ENCODE data around the gene GPC5.

Gene GPC5

GRCh38 chr13:91684746-91685145 is 286.3 kb downstream of the GPC5 start:
- Histone ChIP-seq H3K27me3 (ENCODE audit: control insufficient read depth, insufficient read depth, low read length) (no peaks in the 10 kb centered on the region), H3K9me3 (ENCODE audit: control insufficient read depth, insufficient read depth, low read depth, low read length) (no peaks in the 10 kb centered on the region), H3K27ac (ENCODE audit: low read depth, low read length) (no peak overlapping the region), H3K4me1 (ENCODE audit: control insufficient read depth, insufficient read depth, low read length) (no peaks in the 10 kb centered on the region), H3K4me3 (ENCODE audit: low read depth, low read length) (no peak overlapping the region), H3K9ac (ENCODE audit: low read length) (no peak overlapping the region), H3K36me3 (ENCODE audit: control insufficient read depth, insufficient read depth, low read length) (no peaks in the 10 kb centered on the region)

GRCh38 chr13:91690944-91691343 is 292.5 kb downstream of the GPC5 start:
- Histone ChIP-seq H3K36me3 (ENCODE audit: control insufficient read depth, insufficient read depth, low read length) (no peaks in the 10 kb centered on the region), H3K9ac (ENCODE audit: low read length) (no peak overlapping the region), H3K27ac (ENCODE audit: low read depth, low read length) (no peak overlapping the region), H3K27me3 (ENCODE audit: control insufficient read depth, insufficient read depth, low read length) (no peaks in the 10 kb centered on the region), H3K9me3 (ENCODE audit: control insufficient read depth, insufficient read depth, low read depth, low read length) (no peaks in the 10 kb centered on the region), H3K4me3 (ENCODE audit: low read depth, low read length) (no peak overlapping the region), H3K4me1 (ENCODE audit: control insufficient read depth, insufficient read depth, low read length) (no peaks in the 10 kb centered on the region)

- H3K4me1 ChIP-seq (ENCODE audit: control insufficient read depth, insufficient read depth, low read length), result no peaks in the 10 kb centered on the region
- H3K36me3 ChIP-seq (ENCODE audit: control insufficient read depth, insufficient read depth, low read length), result no peaks in the 10 kb centered on the region
- no peak overlapping the region for H3K4me3 ChIP-seq (ENCODE audit: low read depth, low read length)
- H3K27ac ChIP-seq (ENCODE audit: low read depth, low read length), result no peak overlapping the region
- no peaks in the 10 kb centered on the region for H3K9me3 ChIP-seq (ENCODE audit: control insufficient read depth, insufficient read depth, low read depth, low read length)
- no peak overlapping the region for H3K9ac ChIP-seq (ENCODE audit: low read length)
- no peaks in the 10 kb centered on the region for H3K27me3 ChIP-seq (ENCODE audit: control insufficient read depth, insufficient read depth, low read length)
Observed at GRCh38 chr13:91693466-91693865, 295.0 kb downstream of the GPC5 start.

GRCh38 chr13:91698308-91698707 is 299.9 kb downstream of the GPC5 start:
- Histone ChIP-seq H3K27me3 (ENCODE audit: control insufficient read depth, insufficient read depth, low read length) (no peaks in the 10 kb centered on the region), H3K9me3 (ENCODE audit: control insufficient read depth, insufficient read depth, low read depth, low read length) (no peaks in the 10 kb centered on the region), H3K27ac (ENCODE audit: low read depth, low read length) (no peak overlapping the region), H3K4me1 (ENCODE audit: control insufficient read depth, insufficient read depth, low read length) (no peaks in the 10 kb centered on the region), H3K9ac (ENCODE audit: low read length) (no peak overlapping the region), H3K4me3 (ENCODE audit: low read depth, low read length) (no peak overlapping the region), H3K36me3 (ENCODE audit: control insufficient read depth, insufficient read depth, low read length) (no peaks in the 10 kb centered on the region)

GRCh38 chr13:91698767-91699166 is 300.3 kb downstream of the GPC5 start:
- H3K27ac ChIP-seq (ENCODE audit: low read depth, low read length), result no peak overlapping the region
- H3K27me3 ChIP-seq (ENCODE audit: control insufficient read depth, insufficient read depth, low read length), result no peaks in the 10 kb centered on the region
- no peak overlapping the region for H3K9ac ChIP-seq (ENCODE audit: low read length)
- no peaks in the 10 kb centered on the region for H3K9me3 ChIP-seq (ENCODE audit: control insufficient read depth, insufficient read depth, low read depth, low read length)
- H3K36me3 ChIP-seq (ENCODE audit: control insufficient read depth, insufficient read depth, low read length), result no peaks in the 10 kb centered on the region
- no peaks in the 10 kb centered on the region for H3K4me1 ChIP-seq (ENCODE audit: control insufficient read depth, insufficient read depth, low read length)
- no peak overlapping the region for H3K4me3 ChIP-seq (ENCODE audit: low read depth, low read length)

- no peaks in the 10 kb centered on the region for H3K9me3 ChIP-seq (ENCODE audit: control insufficient read depth, insufficient read depth, low read depth, low read length)
- H3K27me3 ChIP-seq (ENCODE audit: control insufficient read depth, insufficient read depth, low read length), result no peaks in the 10 kb centered on the region
- H3K4me3 ChIP-seq (ENCODE audit: low read depth, low read length), result no peak overlapping the region
- H3K36me3 ChIP-seq (ENCODE audit: control insufficient read depth, insufficient read depth, low read length), result no peaks in the 10 kb centered on the region
- H3K9ac ChIP-seq (ENCODE audit: low read length), result no peak overlapping the region
- H3K4me1 ChIP-seq (ENCODE audit: control insufficient read depth, insufficient read depth, low read length), result no peaks in the 10 kb centered on the region
- H3K27ac ChIP-seq (ENCODE audit: low read depth, low read length), result no peak overlapping the region
Observed at GRCh38 chr13:91699863-91700262, 301.4 kb downstream of the GPC5 start.

GRCh38 chr13:91701975-91702374 is 303.6 kb downstream of the GPC5 start:
- Histone ChIP-seq H3K9me3 (ENCODE audit: control insufficient read depth, insufficient read depth, low read depth, low read length) (no peaks in the 10 kb centered on the region), H3K9ac (ENCODE audit: low read length) (no peak overlapping the region), H3K4me3 (ENCODE audit: low read depth, low read length) (no peak overlapping the region), H3K4me1 (ENCODE audit: control insufficient read depth, insufficient read depth, low read length) (no peaks in the 10 kb centered on the region), H3K27me3 (ENCODE audit: control insufficient read depth, insufficient read depth, low read length) (no peaks in the 10 kb centered on the region), H3K27ac (ENCODE audit: low read depth, low read length) (no peak overlapping the region), H3K36me3 (ENCODE audit: control insufficient read depth, insufficient read depth, low read length) (no peaks in the 10 kb centered on the region)

- no peaks in the 10 kb centered on the region for H3K9me3 ChIP-seq (ENCODE audit: control insufficient read depth, insufficient read depth, low read depth, low read length)
- no peak overlapping the region for H3K4me3 ChIP-seq (ENCODE audit: low read depth, low read length)
- no peak overlapping the region for H3K27ac ChIP-seq (ENCODE audit: low read depth, low read length)
- H3K36me3 ChIP-seq (ENCODE audit: control insufficient read depth, insufficient read depth, low read length), result no peaks in the 10 kb centered on the region
- no peaks in the 10 kb centered on the region for H3K4me1 ChIP-seq (ENCODE audit: control insufficient read depth, insufficient read depth, low read length)
- H3K27me3 ChIP-seq (ENCODE audit: control insufficient read depth, insufficient read depth, low read length), result no peaks in the 10 kb centered on the region
- H3K9ac ChIP-seq (ENCODE audit: low read length), result no peak overlapping the region
Observed at GRCh38 chr13:91702411-91702810, 304.0 kb downstream of the GPC5 start.

GRCh38 chr13:91704398-91704797 is 306.0 kb downstream of the GPC5 start:
- Histone ChIP-seq H3K4me3 (ENCODE audit: low read depth, low read length) (no peak overlapping the region), H3K27me3 (ENCODE audit: control insufficient read depth, insufficient read depth, low read length) (no peaks in the 10 kb centered on the region), H3K27ac (ENCODE audit: low read depth, low read length) (no peak overlapping the region), H3K9me3 (ENCODE audit: control insufficient read depth, insufficient read depth, low read depth, low read length) (no peaks in the 10 kb centered on the region), H3K36me3 (ENCODE audit: control insufficient read depth, insufficient read depth, low read length) (no peaks in the 10 kb centered on the region), H3K9ac (ENCODE audit: low read length) (no peak overlapping the region), H3K4me1 (ENCODE audit: control insufficient read depth, insufficient read depth, low read length) (no peaks in the 10 kb centered on the region)

GRCh38 chr13:91708558-91708957 is 310.1 kb downstream of the GPC5 start:
- no peaks in the 10 kb centered on the region for H3K27me3 ChIP-seq (ENCODE audit: control insufficient read depth, insufficient read depth, low read length)
- H3K4me1 ChIP-seq (ENCODE audit: control insufficient read depth, insufficient read depth, low read length), result no peaks in the 10 kb centered on the region
- H3K9me3 ChIP-seq (ENCODE audit: control insufficient read depth, insufficient read depth, low read depth, low read length), result no peaks in the 10 kb centered on the region
- no peak overlapping the region for H3K4me3 ChIP-seq (ENCODE audit: low read depth, low read length)
- H3K27ac ChIP-seq (ENCODE audit: low read depth, low read length), result no peak overlapping the region
- H3K9ac ChIP-seq (ENCODE audit: low read length), result no peak overlapping the region
- no peaks in the 10 kb centered on the region for H3K36me3 ChIP-seq (ENCODE audit: control insufficient read depth, insufficient read depth, low read length)

- no peaks in the 10 kb centered on the region for H3K9me3 ChIP-seq (ENCODE audit: control insufficient read depth, insufficient read depth, low read depth, low read length)
- H3K27me3 ChIP-seq (ENCODE audit: control insufficient read depth, insufficient read depth, low read length), result no peaks in the 10 kb centered on the region
- H3K36me3 ChIP-seq (ENCODE audit: control insufficient read depth, insufficient read depth, low read length), result no peaks in the 10 kb centered on the region
- H3K4me3 ChIP-seq (ENCODE audit: low read depth, low read length), result no peak overlapping the region
- no peaks in the 10 kb centered on the region for H3K4me1 ChIP-seq (ENCODE audit: control insufficient read depth, insufficient read depth, low read length)
- no peak overlapping the region for H3K9ac ChIP-seq (ENCODE audit: low read length)
- no peak overlapping the region for H3K27ac ChIP-seq (ENCODE audit: low read depth, low read length)
Observed at GRCh38 chr13:91709180-91709579, 310.8 kb downstream of the GPC5 start.

- H3K27me3 ChIP-seq (ENCODE audit: control insufficient read depth, insufficient read depth, low read length), result no peaks in the 10 kb centered on the region
- no peak overlapping the region for H3K27ac ChIP-seq (ENCODE audit: low read depth, low read length)
- no peak overlapping the region for H3K9ac ChIP-seq (ENCODE audit: low read length)
- no peaks in the 10 kb centered on the region for H3K9me3 ChIP-seq (ENCODE audit: control insufficient read depth, insufficient read depth, low read depth, low read length)
- no peaks in the 10 kb centered on the region for H3K36me3 ChIP-seq (ENCODE audit: control insufficient read depth, insufficient read depth, low read length)
- no peak overlapping the region for H3K4me3 ChIP-seq (ENCODE audit: low read depth, low read length)
- H3K4me1 ChIP-seq (ENCODE audit: control insufficient read depth, insufficient read depth, low read length), result no peaks in the 10 kb centered on the region
Observed at GRCh38 chr13:91710733-91711132, 312.3 kb downstream of the GPC5 start.

All from HUES6 (cell line).